HG02798 (cell line): ENCODE results near the gene CYP24A1.

Experiments used
- ATAC-seq: cut with Tn5 transposase; IDR thresholded peaks from one replicate; pipeline ENCODE4 v1.9.1; 2021; ENCODE audit warnings: mild to moderate bottlenecking; ENCODE audit not compliant: unreplicated experiment, poor library complexity

CYP24A1 gene

DNA sequence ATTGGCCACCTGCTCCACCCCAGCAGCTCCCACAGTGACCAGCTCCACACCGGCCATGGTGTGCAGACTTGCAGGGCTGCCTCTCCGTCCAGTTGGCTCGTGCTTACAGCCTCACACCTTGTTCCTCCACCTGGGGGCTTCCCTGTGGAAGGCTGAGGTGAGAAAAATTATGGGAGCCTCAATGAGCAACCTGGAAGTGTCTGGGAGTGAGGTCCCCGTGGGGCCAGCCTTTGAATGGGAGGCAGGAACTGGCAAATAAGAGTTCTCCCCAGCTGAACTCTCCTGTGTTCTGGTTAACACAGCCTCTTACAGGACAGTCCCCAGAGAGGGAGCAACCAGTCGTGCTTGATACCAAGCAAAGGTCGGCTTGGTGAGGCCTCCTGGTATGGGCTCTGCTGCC, 30.3 kb upstream of the CYP24A1 start:
- no peak for ATAC-seq

DNA sequence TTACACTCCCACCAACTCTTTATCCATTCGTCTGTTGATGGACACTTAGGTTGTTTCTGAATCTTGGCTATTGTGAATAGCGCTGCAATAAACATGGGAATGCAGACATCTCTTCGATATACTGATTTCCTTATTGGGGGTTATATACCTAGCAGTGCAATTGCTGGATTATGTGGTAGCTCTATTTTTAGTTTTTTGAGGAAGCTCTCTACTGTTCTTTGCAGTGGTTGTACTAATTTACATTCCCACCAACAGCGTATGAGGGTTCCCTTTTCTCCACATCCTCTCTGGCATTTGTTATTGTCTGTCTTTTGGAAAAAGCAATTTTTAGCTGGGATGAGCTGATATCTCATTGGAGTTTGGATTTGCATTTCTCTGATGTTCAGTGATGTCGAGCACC, 29.5 kb upstream of the CYP24A1 start:
- no peak for ATAC-seq

DNA sequence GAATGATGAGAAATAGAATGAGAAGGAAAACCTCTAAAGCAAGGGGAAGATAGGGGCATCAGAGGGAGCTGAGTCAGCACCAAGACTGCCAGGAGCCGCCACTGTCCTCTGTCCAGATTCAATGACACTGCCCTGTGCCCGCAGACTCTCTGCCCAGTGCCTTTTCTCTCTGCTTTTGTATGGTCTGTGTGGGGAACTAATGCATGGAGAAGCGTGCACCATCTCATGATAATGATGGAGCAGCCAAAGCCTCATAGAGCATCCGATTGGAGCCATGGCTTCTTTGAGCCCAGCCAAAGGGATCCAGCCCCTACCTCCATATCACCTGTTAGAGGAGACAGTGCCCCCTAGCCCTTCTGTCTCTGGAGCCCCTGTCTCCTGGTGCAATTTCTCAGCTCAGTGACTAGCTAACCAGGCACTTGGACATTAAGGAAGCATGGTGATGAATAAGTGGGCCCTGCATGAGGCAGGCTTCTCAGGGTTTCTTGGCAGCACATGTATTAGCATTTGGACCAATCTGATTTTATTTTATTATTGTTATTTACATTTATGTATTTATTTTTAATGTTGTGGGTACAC, 27.6 kb upstream of the CYP24A1 start:
- no peak for ATAC-seq

DNA sequence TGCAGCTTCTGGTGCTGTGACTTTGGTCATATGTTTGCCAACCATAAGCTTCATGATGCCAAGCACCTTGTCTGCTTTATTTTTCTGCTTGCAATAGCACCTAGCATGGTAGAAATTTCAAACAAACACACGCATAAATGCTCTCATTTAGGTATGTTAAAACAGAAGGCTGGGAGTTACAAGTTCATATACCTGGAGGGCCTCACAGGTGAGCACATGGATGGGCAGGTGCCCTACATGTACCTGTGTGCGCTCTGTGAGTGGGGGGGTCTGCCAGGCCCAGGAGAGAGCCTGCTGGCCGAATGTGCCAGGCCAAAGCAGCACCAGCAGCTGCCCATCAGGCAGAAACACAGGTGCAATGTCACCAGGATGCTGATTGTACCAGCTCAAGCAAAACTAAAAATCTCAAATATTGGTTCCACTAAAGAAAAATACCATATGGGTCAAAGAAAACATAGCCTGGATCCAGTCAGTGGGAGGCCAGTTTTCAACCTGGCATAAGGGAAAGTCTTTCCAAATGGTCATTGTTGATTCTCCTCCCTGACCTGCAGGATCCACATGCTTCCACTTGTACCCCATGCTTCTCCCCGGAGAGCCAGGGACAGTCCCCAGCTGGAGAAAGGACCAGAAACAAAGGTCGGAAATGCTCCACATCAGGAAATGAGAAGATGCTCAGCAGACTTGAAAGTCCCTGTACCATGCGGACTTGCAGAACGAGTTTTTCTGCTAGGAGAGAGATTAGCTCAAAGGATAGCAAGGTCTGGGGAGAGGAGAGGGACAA, 26.9 kb upstream of the CYP24A1 start:
- ATAC-seq = no peak

DNA sequence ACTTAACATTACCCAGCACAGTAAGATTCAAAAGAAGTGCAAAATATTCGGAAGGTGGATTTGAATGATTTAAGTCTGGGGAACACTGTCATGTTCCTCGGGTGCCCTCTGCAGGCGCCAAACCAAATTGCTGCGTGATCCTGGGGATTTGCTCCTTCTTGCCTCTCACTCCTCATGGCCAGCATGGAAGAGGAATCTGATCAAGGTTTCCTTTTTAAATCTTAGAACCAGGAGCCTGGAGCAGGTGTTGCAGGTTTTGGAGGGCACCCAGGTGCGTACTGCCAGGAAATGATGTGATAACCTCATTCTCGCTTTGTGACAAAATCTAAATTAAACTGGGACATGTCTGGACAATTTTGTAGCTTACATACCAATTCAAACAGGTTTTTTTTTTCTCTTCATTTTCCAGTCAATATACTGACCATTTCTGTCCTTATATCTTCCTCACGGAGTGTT, 26.0 kb upstream of the CYP24A1 start:
- no peak for ATAC-seq

DNA sequence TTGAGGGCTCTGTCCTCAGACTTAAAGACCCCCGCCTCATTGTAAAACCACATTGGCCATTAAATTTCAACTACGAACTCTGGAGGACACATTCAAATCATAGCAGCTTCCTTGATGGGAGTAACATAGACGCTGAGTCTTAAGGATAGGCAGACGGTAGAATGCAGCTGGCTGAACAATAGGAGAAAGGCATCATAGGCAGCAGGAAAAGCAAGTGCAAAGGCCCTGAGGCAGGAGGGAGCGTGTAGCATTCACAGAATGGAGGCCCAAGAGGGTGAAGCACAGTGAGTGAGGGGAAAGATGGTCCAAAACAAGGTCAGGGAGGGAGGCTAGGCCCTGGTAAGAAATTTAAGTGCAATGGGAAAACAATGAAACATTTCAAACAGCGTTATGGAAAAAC, 25.5 kb upstream of the CYP24A1 start:
- no peak for ATAC-seq

DNA sequence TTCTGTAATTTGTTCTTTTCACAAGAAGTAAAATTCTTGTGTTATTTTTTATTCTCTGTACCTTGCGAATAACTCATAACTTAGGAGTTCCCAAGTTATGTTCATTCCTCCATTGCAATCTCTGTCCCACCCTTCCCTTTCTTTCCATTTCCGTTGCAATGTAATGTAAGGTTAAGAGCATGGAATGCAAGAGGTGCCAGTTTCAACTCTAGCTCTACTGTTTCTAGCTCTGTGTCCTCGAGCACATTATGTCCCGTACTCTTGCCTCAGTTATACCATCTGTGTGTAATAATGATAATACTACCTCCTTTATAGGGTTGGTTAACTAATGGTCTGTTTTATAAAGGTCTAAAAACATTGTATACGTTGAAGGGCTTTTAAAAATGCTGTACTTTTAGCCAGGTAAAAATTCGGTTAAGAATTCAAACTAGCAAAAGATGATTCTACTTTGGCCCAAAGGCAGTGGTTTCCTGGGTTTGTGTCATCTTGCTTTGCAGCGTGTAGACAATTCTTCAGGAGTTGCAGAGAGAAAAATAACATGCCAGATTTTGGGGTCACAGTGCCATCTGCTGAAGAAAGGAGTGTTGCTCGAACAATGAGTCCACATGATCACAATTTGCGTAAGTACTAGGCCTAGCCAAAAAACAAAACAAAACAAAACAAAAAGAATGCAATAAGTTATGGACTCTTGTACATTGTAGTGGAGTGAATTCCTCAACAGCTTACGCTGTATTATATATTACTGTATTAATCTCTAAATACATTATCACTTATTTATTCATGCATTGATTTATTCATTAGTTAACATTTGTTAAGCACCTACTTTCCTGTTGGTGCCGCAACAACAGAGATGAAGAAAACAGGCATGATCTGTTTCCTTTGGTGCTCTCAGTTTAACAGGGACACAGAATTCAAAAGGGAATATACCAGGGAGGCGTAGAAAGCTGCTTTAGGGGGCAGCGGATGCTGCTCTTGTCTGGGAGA, 24.1 kb upstream of the CYP24A1 start:
- ATAC-seq = no peak

DNA sequence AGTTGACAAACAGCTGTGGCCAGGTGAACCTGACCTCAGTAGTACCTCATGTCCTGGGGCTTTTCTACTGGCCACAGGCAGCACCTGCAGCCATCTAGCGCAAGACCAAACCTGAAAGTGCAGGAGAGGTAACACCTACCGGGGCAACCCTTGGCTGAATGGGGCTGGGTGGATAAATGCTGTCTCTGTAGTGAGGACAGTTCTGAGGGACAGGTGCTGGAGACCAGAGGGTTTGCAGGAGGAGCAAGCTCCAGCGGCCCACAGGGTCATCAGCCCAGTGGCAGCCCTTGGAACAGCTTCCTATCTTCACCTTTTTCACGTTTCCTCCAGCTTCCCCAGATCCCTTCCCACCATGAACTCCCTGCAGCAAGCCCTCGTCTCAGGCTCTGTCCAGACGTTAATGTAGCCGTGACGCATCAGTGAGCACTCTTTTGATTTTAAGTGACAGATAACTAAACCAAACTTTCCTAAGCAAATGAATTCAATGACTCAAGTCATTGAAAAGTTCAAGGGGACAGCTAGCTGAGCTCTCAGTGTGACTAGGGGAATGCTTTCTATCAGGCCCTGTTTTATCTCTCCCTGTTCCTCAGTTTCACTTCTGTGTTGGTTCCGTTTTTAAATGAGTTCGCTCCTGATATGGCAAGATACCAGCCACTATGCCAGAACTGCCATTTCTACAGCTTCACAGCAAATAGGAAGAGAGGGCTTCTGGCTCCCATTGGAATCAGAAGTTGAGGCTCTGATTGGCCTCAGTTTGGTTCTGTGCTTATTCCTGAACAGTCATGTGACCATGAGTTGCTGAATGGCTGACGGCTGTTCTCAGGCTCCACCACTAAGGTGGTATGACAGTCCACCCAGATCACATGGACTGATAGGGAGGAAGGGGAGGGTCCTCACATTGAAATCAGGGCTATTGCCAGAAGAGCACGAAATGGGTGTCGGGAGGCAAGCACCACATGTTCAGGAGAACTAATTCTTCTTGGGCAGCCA, 22.0 kb upstream of the CYP24A1 start:
- peak; percentile 45 for ATAC-seq

DNA sequence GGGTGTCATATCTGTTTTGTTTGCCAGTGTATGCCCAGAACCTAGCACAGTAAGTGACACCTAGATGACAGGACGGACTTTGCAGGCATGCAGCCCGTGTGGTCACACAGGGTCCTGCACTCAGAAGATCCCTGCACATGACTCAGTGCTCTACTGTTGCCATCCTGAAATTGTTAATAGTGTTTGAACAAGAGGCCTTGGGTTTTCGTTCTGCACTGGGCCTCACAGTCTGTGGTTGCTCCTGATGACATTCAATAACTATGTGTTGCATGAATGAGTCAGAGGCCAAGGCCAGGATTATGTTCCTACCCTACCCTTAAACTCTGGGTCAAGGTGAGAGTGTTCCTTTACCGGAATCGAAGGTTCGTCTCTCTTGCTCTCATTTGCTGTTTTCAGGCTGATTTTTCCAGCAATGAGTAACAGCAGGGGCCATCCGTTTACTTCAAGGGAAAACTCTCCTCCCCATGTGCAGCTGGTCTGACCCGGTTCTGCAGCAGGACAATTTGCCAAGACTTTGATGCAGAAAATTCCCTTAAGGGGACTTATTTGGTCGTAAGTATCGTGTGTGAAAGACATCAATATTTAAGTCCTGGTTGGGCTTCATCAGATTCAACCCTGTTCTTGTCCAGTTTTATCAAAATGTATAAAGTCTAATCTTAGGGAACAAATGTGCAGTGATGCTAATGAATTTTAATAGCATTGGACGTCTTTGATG, 21.1 kb upstream of the CYP24A1 start:
- ATAC-seq = no peak

DNA sequence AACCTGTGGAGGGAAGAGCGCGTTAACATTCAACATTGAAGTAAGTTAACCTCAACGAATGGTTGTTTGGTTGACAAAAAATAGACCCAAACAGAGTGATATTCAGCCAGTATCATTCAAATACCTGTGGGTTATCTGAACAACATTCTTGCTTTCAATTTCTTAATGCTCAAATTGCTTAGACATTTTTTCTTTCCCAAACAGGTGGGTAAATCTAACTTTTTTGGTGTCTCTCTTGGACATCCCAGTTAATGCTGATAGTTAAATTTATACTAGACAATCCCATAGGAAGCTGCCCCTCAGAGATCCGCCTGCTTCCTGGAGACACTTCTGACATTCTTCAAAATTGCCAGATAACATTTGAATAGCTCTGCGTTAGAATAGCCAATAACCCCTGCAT, 20.0 kb upstream of the CYP24A1 start:
- ATAC-seq = no peak

DNA sequence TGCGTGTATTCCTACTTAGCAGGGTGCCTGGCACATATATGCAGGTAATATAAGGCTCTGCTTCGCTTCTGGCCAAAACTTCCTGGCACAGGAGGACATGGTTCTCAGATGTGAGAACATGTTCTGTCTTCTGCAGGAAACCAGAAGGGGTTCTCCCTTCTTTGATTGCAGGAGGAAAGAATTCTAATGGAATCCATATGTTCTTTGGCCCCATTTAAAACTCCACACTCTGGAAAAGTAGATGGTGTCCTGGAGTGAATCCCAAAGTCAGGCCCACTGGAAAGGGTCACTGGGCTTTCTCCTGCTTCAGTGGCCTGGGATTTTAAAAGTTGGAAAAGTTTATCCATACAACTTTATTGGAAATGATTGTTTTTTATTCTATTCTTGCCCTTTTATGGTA, 16.4 kb upstream of the CYP24A1 start:
- no peak for ATAC-seq

DNA sequence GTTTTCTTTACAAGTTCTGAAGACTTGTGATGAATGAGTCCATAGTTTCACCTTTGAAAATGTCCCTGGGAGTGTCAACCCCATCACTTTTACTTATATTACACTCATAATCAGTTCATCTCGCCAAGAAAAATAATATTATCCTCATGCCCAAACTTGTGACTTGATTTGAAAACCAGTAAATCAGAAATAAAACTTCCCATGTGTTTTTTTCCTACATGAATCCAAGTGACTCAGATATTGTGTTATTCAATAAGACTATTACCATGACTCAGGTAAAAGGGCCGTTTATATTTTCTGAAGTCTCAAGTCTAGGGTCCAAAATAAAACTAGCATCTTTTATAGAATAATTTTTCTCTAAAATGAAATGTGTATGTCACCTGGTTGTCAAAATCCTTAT, 15.8 kb upstream of the CYP24A1 start:
- no peak for ATAC-seq

DNA sequence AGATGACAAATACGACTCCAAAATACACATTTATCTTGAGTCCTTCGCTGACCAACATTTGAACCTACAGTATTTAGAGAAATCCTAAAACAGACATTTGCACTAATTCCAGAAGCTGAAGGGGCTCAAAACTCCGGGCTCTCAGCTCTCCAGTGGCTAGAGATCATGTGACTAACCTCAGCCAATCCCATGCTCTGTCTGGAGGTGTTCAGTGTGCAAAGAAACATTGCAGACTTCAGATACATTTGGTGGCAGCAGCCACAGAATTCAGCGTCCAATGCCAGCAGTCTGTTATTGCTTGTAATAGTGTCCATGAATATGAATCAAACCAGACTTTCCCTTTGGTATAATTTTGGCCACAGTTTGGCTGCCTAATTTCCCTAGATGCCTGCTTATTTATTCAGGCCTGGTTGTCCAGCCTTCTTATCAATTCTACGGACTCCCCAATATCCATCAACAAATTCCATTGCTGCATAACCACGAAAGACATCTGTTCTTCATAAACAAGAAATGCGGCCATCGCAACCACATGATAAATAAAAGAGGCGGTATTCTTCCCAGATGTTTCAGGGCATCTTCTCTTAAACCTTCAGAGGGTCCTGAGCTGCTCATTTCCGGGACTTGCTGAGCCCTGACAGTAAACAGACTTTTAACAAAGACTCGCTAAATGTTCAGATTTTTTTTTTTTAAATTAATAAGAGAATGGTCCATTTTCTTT, 14.5 kb upstream of the CYP24A1 start:
- no peak for ATAC-seq

DNA sequence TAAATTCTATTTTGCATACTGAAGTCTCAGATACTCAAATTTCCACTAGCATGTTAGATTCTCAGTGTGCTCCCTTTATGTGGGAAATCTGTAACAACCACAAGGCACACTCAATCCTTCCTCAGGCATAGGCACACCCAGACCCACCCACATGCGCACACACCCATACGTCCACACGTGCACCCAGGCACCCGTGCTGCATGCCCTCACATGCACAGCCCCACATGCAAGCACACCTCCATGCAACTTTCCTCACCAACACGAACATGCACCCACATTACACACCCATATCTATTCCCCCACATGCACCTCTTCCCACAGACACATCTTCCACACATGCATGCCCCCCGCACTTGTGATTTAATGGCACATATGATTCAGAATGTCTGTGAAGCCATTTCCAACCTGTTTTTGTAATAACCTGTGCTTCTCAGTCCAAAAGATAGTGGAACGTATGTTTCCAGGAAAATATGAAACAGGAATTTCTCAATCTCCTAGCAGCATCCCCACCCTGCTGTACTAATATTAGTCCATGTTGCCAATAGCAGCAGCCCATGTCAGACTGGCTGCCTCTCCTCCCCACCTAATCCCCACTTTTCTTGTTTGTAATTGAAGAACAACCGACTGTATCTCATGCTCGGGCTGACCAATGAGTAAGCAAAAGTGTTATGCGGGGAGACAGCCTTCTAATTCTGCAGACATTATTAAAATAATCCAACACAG, 11.3 kb upstream of the CYP24A1 start:
- no peak for ATAC-seq

DNA sequence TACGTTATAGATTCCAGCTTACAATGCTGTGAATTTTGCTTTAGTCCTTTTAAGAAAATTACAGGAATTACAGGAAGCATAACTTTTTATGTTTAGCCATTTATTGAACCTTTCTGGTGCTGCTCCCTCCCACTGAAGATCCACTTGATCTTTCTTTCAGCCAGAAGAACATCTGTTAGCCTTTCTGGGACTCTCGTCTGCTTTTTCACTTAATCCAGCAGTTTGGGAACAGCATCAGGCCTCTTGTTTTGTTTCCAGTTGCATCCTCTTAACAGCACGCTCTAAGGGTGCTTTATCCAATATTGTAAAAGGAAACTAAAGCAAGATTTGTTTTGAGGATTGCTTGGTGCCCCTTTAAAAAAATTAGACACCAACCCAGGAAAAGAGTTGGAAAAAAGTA, 10.3 kb upstream of the CYP24A1 start:
- no peak for ATAC-seq

DNA sequence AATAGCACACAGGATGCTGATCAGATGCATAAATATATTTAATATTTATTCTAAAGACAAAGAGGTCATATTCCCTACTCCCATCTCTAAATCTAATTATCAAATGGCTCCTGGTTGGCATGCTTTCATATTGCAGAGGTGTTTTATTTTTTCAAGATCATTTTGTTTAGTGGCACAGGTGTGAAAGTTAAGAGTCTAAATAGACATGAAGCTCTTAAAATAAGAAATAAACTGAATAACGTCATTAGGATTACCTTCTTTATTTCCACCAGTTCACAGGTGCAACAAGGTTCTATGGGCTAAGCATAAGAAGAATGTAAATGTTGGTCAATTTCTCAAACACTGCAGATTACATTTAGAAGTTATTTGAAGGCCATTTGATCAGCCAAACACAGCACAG, 7.1 kb upstream of the CYP24A1 start:
- ATAC-seq = no peak

DNA sequence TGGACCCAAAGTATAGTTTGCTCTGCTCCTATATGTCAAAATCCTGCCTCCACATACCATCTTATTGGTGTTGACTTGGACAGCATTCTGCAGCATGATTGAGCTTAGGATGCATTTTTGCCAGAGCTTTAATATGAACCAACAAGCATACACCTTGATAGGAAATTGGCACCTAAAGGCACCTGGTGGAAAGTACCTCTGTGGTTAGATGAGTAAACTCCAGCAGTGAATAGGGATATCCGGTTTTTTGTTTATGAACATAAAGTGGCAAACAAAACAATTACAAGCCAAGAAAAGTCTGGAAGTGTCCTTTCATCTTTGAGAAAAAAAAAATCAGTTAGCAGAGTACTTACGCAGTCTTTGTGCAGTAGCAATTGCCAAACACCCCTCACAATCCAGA, 6.2 kb upstream of the CYP24A1 start:
- no peak for ATAC-seq

DNA sequence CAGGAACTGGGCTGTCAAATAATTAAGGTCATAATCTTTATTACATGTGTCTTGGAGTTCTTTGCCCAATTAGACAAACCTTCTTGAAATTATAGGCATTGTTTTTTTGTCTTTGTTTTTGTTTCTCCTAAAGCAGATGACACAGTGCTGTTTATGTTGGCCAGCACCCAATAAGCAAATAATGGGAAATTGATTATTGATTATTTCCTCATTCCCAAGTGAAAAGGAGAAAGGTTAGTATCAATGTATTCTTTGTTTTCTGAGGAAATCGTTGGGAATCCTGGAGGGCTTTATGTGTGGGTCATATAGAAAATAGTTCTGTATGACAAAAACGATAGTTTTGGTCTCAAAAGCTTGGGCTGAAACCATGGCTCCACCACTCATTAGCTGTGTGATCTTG, 4.5 kb upstream of the CYP24A1 start:
- no peak for ATAC-seq
